Camera-type eye (tissue), 1 donor: Measurements from ENCODE around the gene MGAT4D. TPM values are rescaled to one million over a fixed set of nuclear protein-coding genes. Genes with fewer than 3 reads are reported as not detected.

Experiments
- total RNA-seq: library from RNA; depleted of rRNA; stranded (reverse); fragments of >200 nt; gene quantifications from one replicate; pipeline ENCODE4 v1.2.3, GENCODE V29; 2014

Gene MGAT4D
- not detected for total RNA-seq

GRCh38 chr4:140497747-140498636 is at the start of gene MGAT4D:
TSS of gene MGAT4D (minus strand) at chr4:140498293. CDS start at chr4:140498222, 71 bp downstream.

GRCh38 chr4:140523857-140524742 is 26.0 kb upstream of the MGAT4D start, which contains the start of gene ELMOD2:
TSS of gene ELMOD2 (plus strand) at chr4:140524168. CDS start at chr4:140525429, 1,261 bp downstream.

DNA sequence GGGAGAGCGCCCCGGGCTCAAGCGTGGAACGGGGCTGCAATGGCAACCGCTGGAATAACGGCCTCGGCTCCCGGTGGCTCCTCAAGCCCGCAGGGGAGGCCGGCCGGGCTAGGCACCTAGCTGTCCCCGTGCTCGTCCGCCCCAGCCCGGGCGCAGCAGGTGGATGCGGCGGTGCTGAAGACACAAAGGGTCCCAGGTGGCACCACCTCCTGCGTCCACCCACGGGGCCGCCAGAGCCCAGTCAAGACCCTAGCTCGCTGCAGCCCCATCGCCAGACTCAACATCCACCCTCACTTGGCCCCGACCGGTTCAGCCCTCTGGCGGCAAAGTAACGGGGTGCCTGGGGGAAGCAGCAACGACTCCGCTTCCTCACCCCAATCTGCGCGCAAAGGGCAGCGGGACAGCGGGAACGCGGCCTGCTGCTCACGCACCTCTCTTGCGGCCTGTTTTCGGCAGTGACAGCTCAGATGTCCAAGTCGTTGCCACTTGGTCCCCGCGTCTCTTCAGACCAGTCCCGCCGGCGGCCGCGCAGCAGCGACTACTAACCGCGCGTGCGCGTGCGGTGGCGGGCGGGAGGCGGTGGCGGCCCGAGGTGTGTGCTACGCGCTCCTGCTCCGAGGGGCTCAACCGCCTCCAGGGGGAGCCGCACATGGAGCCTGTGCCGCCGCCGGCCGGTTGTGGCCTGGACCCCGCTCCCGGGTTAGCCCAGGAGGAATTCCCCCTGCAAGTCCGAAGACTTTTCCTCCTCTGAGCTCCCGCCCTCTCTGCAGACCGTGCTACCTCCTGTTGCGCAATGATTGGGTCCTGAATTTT is 70.8 kb downstream of the MGAT4D start, which contains the start of gene CLGN:
TSS of gene CLGN (minus strand) at position 543 of the 813 bp plus-strand sequence. CDS start 14,570 bp downstream, outside the sequence.

Other genes with a start within 250 kb of the MGAT4D start
- 92.4 TPM for gene SCOC, start 124.6 kb downstream of the MGAT4D start, total RNA-seq
- gene CLGN, start 70.6 kb downstream of the MGAT4D start, total RNA-seq: 22.5 TPM
- gene ELMOD2, start 25.9 kb upstream of the MGAT4D start, total RNA-seq: 94.8 TPM
- gene UCP1, start 70.7 kb upstream of the MGAT4D start, total RNA-seq: 0.33 TPM